Jurkat, Clone E6-1 (cell line): ENCODE measurements around the gene ZNF264. TPM values are rescaled to one million over a fixed set of nuclear protein-coding genes. Genes with fewer than 3 reads are reported as not detected.
"Not testable (repeated sequence)": the region's sequence is repeated elsewhere in the genome, so short reads cannot be mapped to it uniquely, and the experiment has no call there.

ENCODE experiments used
- DNase-seq: peaks from one replicate; pipeline ENCODE4 v3.0.0-alpha.2; 2011; ENCODE audit warnings: low read depth, low spot score
- H3K4me3 ChIP-seq: 2 replicates; pipeline ENCODE4 v1.5.1; 2011; ENCODE audit warnings: mild to moderate bottlenecking, low read length, control low read depth, moderate library complexity
- polyA plus RNA-seq: library from polyadenylated mRNA; unstranded; fragments of >200 nt; gene quantifications from one replicate; pipeline ENCODE4 v1.2.1, GENCODE V29; 2012; ENCODE audit warnings: missing spikeins; ENCODE audit not compliant: insufficient read length, insufficient read depth

ZNF264 gene
- polyA plus RNA-seq: 5.2 TPM

- peak within 1 kb of the TSS; percentile 90 for H3K4me3 ChIP-seq
- peak; percentile 82 for DNase-seq
These were observed at the start of gene ZNF264 for GRCh38 chr19:57191141-57192076. Gene ZNF264 (plus strand): TSS chr19:57191500. CDS start chr19:57191914, 414 bp downstream.

- DNase-seq: peak; percentile 78
- peak overlapping the region; percentile 15; the same call in 1 of the 2 replicates for H3K4me3 ChIP-seq
These were observed 49.6 kb upstream of the ZNF264 start for GRCh38 chr19:57141699-57142098.

- no peak overlapping the region for H3K4me3 ChIP-seq
- DNase-seq: no peak
These were observed 38.4 kb upstream of the ZNF264 start for GRCh38 chr19:57152921-57153320.

DNA sequence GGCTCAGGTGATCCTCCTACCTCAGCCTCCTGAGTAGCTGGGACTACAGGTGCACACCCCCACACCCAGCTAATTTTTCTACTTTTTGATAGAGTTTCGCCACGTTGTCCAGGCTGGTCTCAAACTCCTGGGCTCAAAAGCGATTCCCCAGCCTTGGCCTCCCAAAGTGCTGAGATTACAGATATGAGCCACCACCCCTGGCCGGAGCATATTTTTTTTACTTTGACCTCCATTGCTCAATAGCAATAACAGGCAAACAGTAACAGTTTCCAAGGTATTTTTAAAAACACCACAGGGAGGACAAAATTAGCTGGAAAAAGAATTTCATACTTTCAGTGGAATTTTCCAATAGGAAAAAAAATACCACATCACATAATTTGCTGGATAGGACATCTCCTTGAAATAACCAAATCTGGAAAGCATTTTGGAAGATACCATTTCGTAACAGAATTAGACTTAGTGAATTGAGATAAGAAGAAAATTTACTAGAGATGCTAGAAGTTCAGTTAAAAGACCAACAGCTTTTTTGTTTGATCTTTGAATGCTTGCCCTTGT is 29.2 kb upstream of the ZNF264 start:
- DNase-seq: no peak

GRCh38 chr19:57165846-57166245 is 25.5 kb upstream of the ZNF264 start:
- no peak overlapping the region for H3K4me3 ChIP-seq
- DNase-seq: no peak

More for the DNA sequence above, 29.2 kb upstream of the ZNF264 start:
- H3K4me3 ChIP-seq: no peak overlapping the region

- H3K4me3 ChIP-seq: no peak within 1 kb of the TSS
- DNase-seq: no peak
These were observed 23.9 kb upstream of the ZNF264 start, which contains the start of gene DUXA for GRCh38 chr19:57167385-57167784. Gene DUXA (minus strand): TSS chr19:57167485. CDS start chr19:57167443, 42 bp downstream.

DNA sequence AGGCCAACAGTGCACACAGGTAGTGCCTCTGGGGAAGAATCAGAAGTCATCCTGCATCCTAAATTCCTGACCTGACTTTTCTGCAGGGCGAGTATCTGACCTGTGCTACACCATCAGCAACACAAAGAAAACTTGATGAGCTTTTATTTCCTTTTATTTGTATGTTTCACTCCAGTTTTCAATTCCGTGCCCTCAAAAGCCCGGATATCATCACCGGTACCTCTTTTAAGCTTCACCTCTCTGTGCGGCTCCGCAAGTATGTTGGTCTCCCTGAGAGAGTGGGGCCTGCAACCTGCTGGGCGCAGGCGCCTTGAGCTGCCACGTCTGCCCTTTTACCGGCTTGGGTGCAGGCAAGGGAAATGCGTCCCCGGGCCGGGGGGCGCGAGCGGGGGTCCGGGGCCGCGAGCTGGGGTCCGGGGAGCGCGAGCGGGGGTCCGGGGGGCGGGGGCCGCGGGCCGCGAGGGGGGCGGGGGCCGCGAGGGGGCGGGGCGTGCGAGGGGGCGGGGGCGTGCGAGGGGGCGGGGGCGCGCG is 19.7 kb upstream of the ZNF264 start:
- no peak for DNase-seq
- H3K4me3 ChIP-seq: no peak overlapping the region

- DNase-seq: no peak
- no peak overlapping the region for H3K4me3 ChIP-seq
These were observed 999 bp upstream of the ZNF264 start for GRCh38 chr19:57190301-57190700.

GRCh38 chr19:57192077-57192420 is 749 bp downstream of the ZNF264 start:
- DNase-seq: no peak
- peak overlapping the region; percentile 90 for H3K4me3 ChIP-seq

- peak; percentile 11 for DNase-seq
- H3K4me3 ChIP-seq: no peak overlapping the region
These were observed 1.7 kb downstream of the ZNF264 start for GRCh38 chr19:57192993-57193392.

GRCh38 chr19:57197874-57198273 is 6.6 kb downstream of the ZNF264 start:
- DNase-seq, H3K4me3 ChIP-seq: not testable (repeated sequence)

- DNase-seq: no peak
- no peak overlapping the region for H3K4me3 ChIP-seq
These were observed 10.9 kb downstream of the ZNF264 start for GRCh38 chr19:57202160-57202559.

DNA sequence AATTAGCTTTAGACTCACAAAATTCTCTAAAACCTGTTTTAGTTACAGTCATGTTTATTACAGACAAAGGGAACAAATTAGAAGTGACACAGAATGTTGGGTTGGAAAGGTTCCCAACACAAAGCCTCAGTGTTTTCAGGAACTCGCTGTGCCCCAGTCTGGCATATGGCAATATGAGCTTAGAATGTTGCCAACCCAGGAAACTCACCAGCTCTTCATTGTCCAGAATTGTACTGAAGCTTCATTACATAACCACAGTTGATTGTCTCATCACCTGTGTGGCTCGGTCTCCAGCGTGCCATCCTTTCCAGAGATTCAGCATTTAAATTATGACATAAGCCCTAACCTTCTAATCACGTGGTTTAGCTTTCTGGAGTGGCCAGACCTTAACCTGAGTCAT is 19.1 kb downstream of the ZNF264 start:
- no peak overlapping the region for H3K4me3 ChIP-seq
- no peak for DNase-seq

GRCh38 chr19:57212109-57212508 is 20.8 kb downstream of the ZNF264 start:
- DNase-seq: no peak
- H3K4me3 ChIP-seq: no peak overlapping the region

DNA sequence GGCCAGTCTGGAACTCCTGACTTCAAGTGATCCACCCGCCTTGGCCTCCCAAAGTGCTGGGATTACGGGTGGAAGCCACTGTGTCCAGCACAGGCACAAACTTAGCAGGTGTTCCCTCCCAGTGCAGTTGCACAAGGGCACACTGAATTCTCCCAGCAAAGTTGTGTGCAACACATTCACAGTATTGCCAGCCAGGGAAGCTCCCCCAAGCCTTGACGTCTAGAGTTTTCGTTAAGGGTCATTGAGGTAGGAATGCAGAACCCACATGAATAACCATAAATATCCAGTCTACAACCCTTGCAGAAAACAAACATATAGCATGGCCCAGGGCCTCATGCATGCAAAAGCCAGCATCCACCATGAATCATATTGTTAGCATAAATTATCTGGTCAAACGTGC is 36.2 kb downstream of the ZNF264 start:
- DNase-seq: no peak

DNA sequence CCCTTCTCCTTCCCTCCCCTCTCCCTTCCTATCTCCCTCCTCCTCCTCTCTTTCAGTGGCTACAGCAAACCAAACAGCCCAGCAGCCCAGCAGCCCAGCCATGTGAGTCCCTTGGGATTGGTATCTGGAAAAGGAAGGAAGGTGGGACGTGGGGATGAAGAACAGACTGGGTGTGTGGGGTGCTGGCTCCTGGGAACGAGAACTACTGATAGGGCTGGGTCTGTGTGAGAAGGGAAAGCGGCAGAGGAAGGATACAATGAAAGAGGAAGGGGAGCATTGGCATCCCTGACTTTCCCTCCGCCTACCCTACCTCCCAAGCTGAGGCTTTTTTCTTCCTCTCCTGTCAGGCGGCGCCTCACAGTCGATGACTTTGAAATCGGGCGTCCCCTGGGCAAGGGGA is 40.4 kb downstream of the ZNF264 start:
- DNase-seq: no peak
- no peak overlapping the region for H3K4me3 ChIP-seq

More for the DNA sequence above, 36.2 kb downstream of the ZNF264 start:
- no peak overlapping the region for H3K4me3 ChIP-seq

DNA sequence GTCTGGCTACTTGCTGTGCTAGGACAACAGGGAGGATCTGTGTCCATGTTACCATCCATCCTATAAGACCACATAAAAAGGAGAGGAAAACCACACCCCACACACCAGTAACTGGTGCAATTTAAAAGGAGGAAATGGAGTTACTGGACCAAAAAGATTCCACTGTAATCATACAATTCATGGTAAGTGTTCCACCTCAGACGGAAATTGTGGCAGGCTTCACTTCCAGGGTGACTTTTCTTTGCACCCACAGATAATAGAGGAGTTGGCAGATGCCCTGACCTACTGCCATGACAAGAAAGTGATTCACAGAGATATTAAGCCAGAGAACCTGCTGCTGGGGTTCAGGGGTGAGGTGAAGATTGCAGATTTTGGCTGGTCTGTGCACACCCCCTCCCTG is 41.9 kb downstream of the ZNF264 start:
- peak; percentile 24 for DNase-seq
- H3K4me3 ChIP-seq: no peak overlapping the region

DNA sequence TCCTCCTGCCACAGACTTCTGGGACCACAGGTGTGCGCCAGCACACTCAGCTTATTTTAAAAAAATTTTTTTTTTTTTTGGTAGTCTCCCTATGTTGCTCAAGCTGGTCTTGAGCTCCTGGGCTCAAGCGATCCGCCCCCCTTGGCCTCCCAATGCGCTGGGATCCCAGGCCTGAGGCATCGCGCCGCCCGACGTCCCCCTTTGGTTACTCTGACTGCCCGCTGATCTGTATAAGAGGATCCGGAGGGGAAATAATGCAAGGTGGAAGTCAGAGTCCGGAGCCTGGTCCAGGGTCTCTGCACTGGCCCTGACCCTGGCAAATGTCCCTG is 48.6 kb downstream of the ZNF264 start:
- peak overlapping the region; percentile 96 for H3K4me3 ChIP-seq
- no peak for DNase-seq

DNA sequence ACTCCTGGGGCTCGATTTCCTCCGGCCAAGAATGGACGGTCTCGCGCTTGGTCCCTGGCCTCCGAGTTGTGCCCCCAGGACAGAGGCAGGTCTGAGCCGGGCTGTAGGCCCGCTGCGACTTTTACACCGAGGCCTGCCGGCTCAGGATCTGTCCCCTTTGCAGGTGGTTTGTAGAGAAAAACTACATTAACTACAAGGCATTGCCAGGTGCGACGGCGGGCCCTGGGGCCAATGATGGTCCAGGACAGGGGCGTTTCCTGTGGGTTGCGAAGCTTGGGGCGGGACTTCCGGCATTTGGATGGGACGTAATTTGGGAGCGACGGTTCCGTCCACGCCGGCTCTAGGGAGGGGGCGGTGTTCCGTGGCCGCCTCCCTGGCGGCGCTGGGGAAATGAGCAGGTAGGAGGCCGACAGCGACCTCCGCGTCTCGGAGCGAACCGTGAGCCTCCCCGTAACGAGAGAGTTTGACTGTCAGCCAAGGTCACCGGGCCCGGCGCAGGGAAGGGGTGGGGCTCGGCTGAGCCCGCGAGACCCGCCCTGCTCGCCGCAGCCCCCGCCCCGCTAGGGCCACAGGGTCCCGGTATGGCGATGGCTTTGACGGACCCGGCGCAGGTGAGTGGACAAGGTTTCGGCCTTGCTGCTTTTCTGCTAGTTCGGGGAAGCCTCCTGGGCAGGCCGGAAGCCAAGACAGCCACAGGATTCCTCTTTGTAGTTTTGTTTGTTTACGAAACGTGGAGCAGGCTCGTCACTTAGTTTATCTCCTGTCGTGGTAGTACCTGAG is 49.2 kb downstream of the ZNF264 start, which contains the start of gene ZNF805:
Gene ZNF805 (plus strand): TSS at position 322 of the 780 bp plus-strand sequence. CDS start 260 bp downstream, at position 582.
- peak; percentile 93 for DNase-seq
- peak within 1 kb of the TSS; percentile 96 for H3K4me3 ChIP-seq
